K562 (cell line): ENCODE results near the gene HMGN1. TPM values are rescaled to one million over a fixed set of nuclear protein-coding genes. Genes with fewer than 3 reads are reported as not detected.
A peak's percentile ranks its signal among the peaks of the same experiment; 100 is the strongest.

Source experiments
- BRF1 ChIP-seq: IDR thresholded peaks from 3 replicates; pipeline ENCODE4 v1.6.1; 2011; ENCODE audit warnings: borderline replicate concordance, mild to moderate bottlenecking; ENCODE audit not compliant: insufficient read length; ENCODE audit errors: extremely low read depth
- CBX8 ChIP-seq: fragments of 200-600 bp; sonication (generic); IDR thresholded peaks from 2 replicates; pipeline ENCODE4 v1.6.1; 2012; ENCODE audit warnings: borderline replicate concordance, mixed run types, low read depth, mild to moderate bottlenecking, moderate library complexity, mixed read lengths, low read length, control low read depth, inconsistent platforms; ENCODE audit not compliant: poor library complexity, severe bottlenecking; ENCODE audit errors: extremely low read depth
- CTBP1 ChIP-seq: fragments of 450-650 bp; IDR thresholded peaks from 2 replicates; pipeline ENCODE4 v1.6.1; 2016; ENCODE audit warnings: borderline replicate concordance
- GABPB2 ChIP-seq: fragments of 250-450 bp; sonication (Bioruptor Pico); conservative IDR thresholded peaks from 2 replicates; pipeline ENCODE4 v1.5.1; 2021; ENCODE audit warnings: mild to moderate bottlenecking
- HOXB6 ChIP-seq: fragments of 250-450 bp; sonication (Bioruptor Pico); IDR thresholded peaks from 2 replicates; pipeline ENCODE4 v1.5.1; 2022; ENCODE audit warnings: mild to moderate bottlenecking, borderline replicate concordance
- KDM4B ChIP-seq, 2 experiments: fragments of 450-650 bp in 1 of 2; sonication (generic) in 1 of 2; IDR thresholded peaks; 2 replicates each; pipeline ENCODE4 v1.6.1; 2016 to 2017; ENCODE audit warnings: borderline replicate concordance in 2 of 2, antibody characterized with exemption in 1 of 2, low read depth in 1 of 2, mild to moderate bottlenecking in 1 of 2
- KLF10 ChIP-seq: fragments of 250-450 bp; sonication (Bioruptor Pico); IDR thresholded peaks from 2 replicates; pipeline ENCODE4 v1.6.1; 2021; ENCODE audit warnings: matching md5 sums
- MIER1 ChIP-seq: fragments of 450-650 bp; IDR thresholded peaks from 2 replicates; pipeline ENCODE4 v1.6.1; 2016; ENCODE audit warnings: antibody characterized with exemption, mild to moderate bottlenecking, low read depth
- MYC ChIP-seq, 2 experiments: fragments of 250-450 bp in 1 of 2; sonication (Bioruptor Pico) in 1 of 2; IDR thresholded peaks; 2 replicates each; pipeline versions ENCODE4 v1.5.1 to v1.6.1; 2012 to 2021; ENCODE audit warnings: low read depth in 2 of 2, borderline replicate concordance in 1 of 2, improper control_type of control experiment in 1 of 2, low read length in 1 of 2, mild to moderate bottlenecking in 1 of 2, moderate library complexity in 1 of 2
- TEAD2 ChIP-seq: fragments of 450-650 bp; IDR thresholded peaks from 2 replicates; pipeline ENCODE4 v1.6.1; 2016; ENCODE audit warnings: missing genetic modification characterization, control low read depth, missing compliant biosample characterization
- ZC3H4 ChIP-seq: sonication (generic); formaldehyde crosslinking; IDR thresholded peaks from 2 replicates; pipeline ENCODE4 v1.9.0; 2021; ENCODE audit warnings: missing genetic modification reagents, borderline replicate concordance
- ZNF263 ChIP-seq: sonication (generic); formaldehyde crosslinking; IDR thresholded peaks from 2 replicates; pipeline ENCODE4 v1.8.0; 2022; ENCODE audit warnings: mild to moderate bottlenecking, missing genetic modification reagents, borderline replicate concordance
- ZNF785 ChIP-seq: fragments of 250-450 bp; sonication (Bioruptor Pico); IDR thresholded peaks from 2 replicates; pipeline ENCODE4 v1.4.0; 2020; ENCODE audit warnings: mild to moderate bottlenecking
- polyA plus RNA-seq, 8 experiments: library from polyadenylated mRNA; depleted of rRNA in 4 of 8; stranded (reverse) in 5 of 8; unstranded in 3 of 8; fragments of >200 nt; fragmentation: Nextera tagmentation in 2 of 8; fragmentation: Illumina TruSeq in 1 of 8; extraction: Ambion mirVana in 2 of 8; extraction: Trizol in 1 of 8; gene quantifications; 2 replicates each; pipeline versions ENCODE4 v1.2.1 to v1.2.3, GENCODE V29; 2011 to 2014; ENCODE audit warnings: inconsistent platforms in 1 of 8, missing spikeins in 1 of 8
- total RNA-seq, 7 experiments: library from RNA; depleted of rRNA in 6 of 7; stranded (reverse); fragments of >200 nt in 6 of 7; fragmentation: Illumina TruSeq in 2 of 7; extraction: Trizol in 2 of 7; gene quantifications; 2 replicates each; pipeline versions ENCODE4 v1.2.1 to v1.2.3, GENCODE V29; 2011 to 2021; ENCODE audit warnings: low replicate concordance in 1 of 7
- TF ChIP-seq, protein P1 (sequence below): fragments of 250-450 bp; sonication (Bioruptor Pico); IDR thresholded peaks from 2 replicates; pipeline ENCODE4 v1.8.0; 2021; ENCODE audit warnings: moderate library complexity, mild to moderate bottlenecking, inconsistent platforms
- TF ChIP-seq, protein P2 (sequence below): sonication (generic); formaldehyde crosslinking; IDR thresholded peaks from 2 replicates; pipeline ENCODE4 v1.8.0; 2022; ENCODE audit warnings: mild to moderate bottlenecking, missing genetic modification reagents

The HMGN1 gene
- total and polyA plus RNA-seq, 9 of the 15 experiments (the other 6 are each of a cell fraction or from before 2014, with no cell fraction given): 124 to 626 (median 498) TPM

DNA sequence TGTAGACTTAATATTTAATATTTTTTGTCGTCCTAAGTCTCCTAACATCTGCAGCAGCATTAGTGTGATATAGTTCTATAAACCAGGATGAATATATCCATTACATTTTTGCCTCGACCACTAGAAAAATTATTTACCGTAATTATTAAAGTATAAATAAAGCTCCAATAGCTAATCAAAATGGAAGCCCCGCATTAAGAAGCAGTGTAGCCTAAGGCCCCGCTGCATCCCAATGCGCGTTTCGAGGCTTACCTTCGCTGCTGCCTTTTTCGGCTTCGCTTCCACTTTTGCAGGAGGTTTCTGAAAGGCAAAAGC, 891 bp downstream of the HMGN1 start (continued):
- TF ChIP-seq KDM4B (IDR thresholded peaks at IDR 0.05; ENCODE audit: borderline replicate concordance in 2 of 2, low read depth in 1 of 2) (no peak), MIER1 (0 out of 2 replicates have a peak, but pooled peaks have one; percentile 56), HOXB6 (no peak), CTBP1 (no peak), GABPB2 (no peak), BRF1 (no peak), ZNF785 (CRISPR knock-in tag) (no peak), ZC3H4 (CRISPR knock-in tag) (no peak), KLF10 (CRISPR knock-in tag) (no peak), TEAD2 (tag) (no peak), CBX8 (no peak), ZNF263 (CRISPR knock-in tag) (no peak), MYC (IDR thresholded peaks at IDR 0.05; ENCODE audit: low read depth, low read length) (no peak), MYC (CRISPR knock-in tag; IDR thresholded peaks at IDR 0.05; ENCODE audit: borderline replicate concordance, low read depth) (no peak)
- TF ChIP-seq, protein P1, sequence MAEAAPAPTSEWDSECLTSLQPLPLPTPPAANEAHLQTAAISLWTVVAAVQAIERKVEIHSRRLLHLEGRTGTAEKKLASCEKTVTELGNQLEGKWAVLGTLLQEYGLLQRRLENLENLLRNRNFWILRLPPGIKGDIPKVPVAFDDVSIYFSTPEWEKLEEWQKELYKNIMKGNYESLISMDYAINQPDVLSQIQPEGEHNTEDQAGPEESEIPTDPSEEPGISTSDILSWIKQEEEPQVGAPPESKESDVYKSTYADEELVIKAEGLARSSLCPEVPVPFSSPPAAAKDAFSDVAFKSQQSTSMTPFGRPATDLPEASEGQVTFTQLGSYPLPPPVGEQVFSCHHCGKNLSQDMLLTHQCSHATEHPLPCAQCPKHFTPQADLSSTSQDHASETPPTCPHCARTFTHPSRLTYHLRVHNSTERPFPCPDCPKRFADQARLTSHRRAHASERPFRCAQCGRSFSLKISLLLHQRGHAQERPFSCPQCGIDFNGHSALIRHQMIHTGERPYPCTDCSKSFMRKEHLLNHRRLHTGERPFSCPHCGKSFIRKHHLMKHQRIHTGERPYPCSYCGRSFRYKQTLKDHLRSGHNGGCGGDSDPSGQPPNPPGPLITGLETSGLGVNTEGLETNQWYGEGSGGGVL (CRISPR knock-in tag): no peak
- TF ChIP-seq, protein P2, sequence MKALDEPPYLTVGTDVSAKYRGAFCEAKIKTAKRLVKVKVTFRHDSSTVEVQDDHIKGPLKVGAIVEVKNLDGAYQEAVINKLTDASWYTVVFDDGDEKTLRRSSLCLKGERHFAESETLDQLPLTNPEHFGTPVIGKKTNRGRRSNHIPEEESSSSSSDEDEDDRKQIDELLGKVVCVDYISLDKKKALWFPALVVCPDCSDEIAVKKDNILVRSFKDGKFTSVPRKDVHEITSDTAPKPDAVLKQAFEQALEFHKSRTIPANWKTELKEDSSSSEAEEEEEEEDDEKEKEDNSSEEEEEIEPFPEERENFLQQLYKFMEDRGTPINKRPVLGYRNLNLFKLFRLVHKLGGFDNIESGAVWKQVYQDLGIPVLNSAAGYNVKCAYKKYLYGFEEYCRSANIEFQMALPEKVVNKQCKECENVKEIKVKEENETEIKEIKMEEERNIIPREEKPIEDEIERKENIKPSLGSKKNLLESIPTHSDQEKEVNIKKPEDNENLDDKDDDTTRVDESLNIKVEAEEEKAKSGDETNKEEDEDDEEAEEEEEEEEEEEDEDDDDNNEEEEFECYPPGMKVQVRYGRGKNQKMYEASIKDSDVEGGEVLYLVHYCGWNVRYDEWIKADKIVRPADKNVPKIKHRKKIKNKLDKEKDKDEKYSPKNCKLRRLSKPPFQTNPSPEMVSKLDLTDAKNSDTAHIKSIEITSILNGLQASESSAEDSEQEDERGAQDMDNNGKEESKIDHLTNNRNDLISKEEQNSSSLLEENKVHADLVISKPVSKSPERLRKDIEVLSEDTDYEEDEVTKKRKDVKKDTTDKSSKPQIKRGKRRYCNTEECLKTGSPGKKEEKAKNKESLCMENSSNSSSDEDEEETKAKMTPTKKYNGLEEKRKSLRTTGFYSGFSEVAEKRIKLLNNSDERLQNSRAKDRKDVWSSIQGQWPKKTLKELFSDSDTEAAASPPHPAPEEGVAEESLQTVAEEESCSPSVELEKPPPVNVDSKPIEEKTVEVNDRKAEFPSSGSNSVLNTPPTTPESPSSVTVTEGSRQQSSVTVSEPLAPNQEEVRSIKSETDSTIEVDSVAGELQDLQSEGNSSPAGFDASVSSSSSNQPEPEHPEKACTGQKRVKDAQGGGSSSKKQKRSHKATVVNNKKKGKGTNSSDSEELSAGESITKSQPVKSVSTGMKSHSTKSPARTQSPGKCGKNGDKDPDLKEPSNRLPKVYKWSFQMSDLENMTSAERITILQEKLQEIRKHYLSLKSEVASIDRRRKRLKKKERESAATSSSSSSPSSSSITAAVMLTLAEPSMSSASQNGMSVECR (CRISPR knock-in tag): 0 out of 2 replicates have a peak, but pooled peaks have one; percentile 25
